GM21786 (cell line): ENCODE data around the gene PRDM16.

Source experiments
- ATAC-seq: cut with Tn5 transposase; IDR thresholded peaks from one replicate; pipeline ENCODE4 v1.9.1; 2021; ENCODE audit not compliant: unreplicated experiment

Gene PRDM16

GRCh38 chr1:3476666-3477065 lies 407.7 kb downstream of the PRDM16 start:
- no peak for ATAC-seq

DNA sequence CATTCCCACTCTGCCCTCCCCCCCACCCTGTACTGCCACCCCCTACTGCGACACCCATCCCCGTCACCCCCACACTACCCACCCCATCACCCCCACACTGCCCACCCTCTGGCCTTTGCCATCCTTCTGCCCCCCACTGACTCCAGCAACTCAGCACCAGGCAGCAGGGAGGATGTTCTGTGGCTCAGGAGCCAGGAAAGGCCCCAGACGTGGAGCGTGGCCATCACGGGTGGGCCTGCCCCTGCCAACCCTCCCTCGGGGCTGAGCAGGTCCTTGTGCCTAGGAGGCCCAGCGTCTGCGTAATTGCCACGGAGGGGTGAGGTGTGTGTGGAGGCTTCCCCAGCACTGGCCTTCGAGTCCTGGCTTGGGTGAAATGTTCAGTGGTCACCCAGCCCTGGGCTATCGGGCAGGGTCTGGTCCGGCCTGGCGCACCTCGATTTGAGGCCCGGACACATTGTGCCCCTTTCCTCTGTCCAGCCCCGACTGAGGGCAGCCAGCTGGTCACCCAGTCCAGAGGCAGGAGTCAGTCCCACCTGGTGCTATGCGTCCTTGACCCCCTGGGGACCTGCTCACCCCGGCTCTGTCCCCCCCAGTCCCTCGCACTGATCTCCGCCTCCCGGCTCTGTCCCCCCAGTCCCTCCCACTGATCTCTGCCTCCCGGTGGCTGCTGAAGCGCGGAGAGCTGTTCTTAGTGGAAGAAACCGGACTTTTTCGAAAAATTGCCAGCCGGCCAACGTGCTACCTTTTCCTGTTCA lies 408.4 kb downstream of the PRDM16 start:
- ATAC-seq = no peak

GRCh38 chr1:3478187-3478586 lies 409.2 kb downstream of the PRDM16 start:
- ATAC-seq = no peak

GRCh38 chr1:3479511-3480368 lies 410.7 kb downstream of the PRDM16 start:
- ATAC-seq = no peak

- no peak for ATAC-seq
These were observed 411.3 kb downstream of the PRDM16 start for GRCh38 chr1:3480369-3480719.

DNA sequence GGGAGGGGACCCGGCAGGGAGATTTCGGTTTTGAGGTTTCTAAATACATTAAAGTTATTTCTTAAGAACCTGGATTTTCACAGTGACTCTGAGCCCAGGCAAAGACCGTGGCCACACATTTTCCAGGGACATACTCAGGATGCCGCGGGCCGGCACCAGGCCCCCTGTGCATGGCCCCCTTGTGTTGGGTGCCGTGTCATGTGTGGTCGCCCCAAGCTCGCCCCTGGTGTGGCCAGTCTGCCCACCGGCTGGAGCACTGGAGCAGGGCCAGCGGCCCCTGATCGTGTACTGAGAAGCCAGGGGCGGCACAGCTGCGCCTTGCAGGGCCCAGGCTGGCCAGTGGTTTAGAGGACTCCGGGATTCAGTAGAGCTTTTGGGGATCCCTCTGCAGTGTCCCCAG lies 412.0 kb downstream of the PRDM16 start:
- no peak for ATAC-seq

- ATAC-seq = no peak
These were observed 412.9 kb downstream of the PRDM16 start for GRCh38 chr1:3481836-3482375.

GRCh38 chr1:3482378-3482849 lies 413.4 kb downstream of the PRDM16 start:
- ATAC-seq = no peak

DNA sequence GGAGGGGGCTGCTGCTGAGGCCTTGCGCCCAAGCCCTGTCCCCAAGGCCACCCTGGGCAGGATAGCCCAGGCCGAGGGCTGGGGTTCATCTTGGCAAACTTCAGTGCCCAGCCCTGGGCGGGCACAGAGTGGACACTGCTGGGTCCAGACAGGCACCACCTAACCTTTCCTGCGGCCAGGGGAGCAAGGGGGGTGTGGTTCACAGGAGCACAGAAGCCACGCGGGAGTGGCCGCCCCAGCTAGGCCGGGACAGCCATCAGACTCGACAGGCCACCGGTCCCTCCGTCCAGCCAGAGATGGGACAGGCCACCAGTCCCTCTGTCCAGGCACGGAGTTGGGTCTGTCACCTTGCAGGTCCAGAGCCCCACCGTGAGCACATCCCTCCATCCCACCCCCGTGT lies 414.4 kb downstream of the PRDM16 start:
- ATAC-seq = no peak

- ATAC-seq = no peak
These were observed 414.9 kb downstream of the PRDM16 start for GRCh38 chr1:3483801-3484444.

DNA sequence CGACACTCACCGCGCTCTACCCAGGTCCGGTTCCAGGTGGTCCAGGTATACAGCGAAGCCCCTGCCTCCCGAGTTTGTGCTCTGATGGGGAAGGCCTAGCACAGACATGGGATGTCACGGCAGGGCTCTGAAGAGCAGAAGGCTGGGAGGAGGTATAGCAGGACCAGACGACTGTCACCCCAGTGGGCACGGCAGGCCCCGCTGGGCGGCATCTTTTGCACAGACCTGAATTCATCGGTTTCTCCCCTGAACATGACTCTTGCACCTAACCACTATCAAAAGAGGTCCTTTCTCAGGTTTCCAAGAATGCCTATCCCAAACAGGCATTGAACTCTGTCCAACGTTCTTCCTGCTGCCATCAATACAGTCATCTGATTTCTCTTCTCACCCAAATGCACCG lies 416.0 kb downstream of the PRDM16 start:
- no peak for ATAC-seq
